ENCODE results near the gene HSPA4.
"Not testable (repeated sequence)": the region's sequence is repeated elsewhere in the genome, so short reads cannot be mapped to it uniquely, and the experiment has no call there.

DNA sequence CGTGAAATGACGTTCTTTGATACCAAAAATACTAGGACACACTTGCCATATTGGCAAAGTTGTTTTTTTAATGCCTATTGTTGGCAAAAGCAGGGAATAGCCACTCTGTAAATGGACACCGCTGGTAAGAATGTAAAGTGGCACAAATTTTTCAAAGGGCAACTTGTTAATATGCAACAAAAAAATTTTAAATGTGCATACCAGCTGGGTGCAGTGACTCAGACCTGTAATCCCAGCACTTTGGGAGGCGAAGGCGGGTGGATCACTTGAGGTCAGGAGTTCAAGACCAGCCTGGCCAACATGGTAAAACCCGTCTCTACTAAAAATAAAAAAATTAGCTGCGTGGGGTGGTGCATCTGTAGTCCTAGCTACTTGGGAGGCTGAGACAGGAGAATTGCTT is 32.3 kb upstream of the HSPA4 start:
- not testable (repeated sequence) for TF ChIP-seq CTCF (IDR thresholded peaks at IDR 0.05; ENCODE audit: low read depth, low read length, missing input control); YY1 (IDR thresholded peaks at IDR 0.05); REST (IDR thresholded peaks at IDR 0.05); RAD21 (IDR thresholded peaks at IDR 0.05); TAF1 (conservative IDR thresholded peaks at IDR 0.05); GABPA (IDR thresholded peaks at IDR 0.05 in 1 of 2, conservative IDR thresholded peaks at IDR 0.05 in 1 of 2); FOXA1 (IDR thresholded peaks at IDR 0.05)
- TF ChIP-seq, protein P1, sequence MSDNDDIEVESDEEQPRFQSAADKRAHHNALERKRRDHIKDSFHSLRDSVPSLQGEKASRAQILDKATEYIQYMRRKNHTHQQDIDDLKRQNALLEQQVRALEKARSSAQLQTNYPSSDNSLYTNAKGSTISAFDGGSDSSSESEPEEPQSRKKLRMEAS (IDR thresholded peaks at IDR 0.05): not testable (repeated sequence)

Measured in liver (tissue), 3 donors.